ENCODE measurements around the gene MAPK1.

GRCh38 chr22:21709688-21710087, 157.8 kb downstream of the MAPK1 start:
- no peak for TF ChIP-seq CTCF (IDR thresholded peaks at IDR 0.05; ENCODE audit: low read depth, low read length, poor library complexity, severe bottlenecking)
- no peak for TF ChIP-seq EZH2phosphoT487 (IDR thresholded peaks at IDR 0.05; ENCODE audit: borderline replicate concordance, low read length)

Measured in DOHH2 (cell line).